ENCODE results near the gene TGDS.
"Not testable (repeated sequence)": the region's sequence is repeated elsewhere in the genome, so short reads cannot be mapped to it uniquely, and the experiment has no call there.

Gene TGDS, protein sequence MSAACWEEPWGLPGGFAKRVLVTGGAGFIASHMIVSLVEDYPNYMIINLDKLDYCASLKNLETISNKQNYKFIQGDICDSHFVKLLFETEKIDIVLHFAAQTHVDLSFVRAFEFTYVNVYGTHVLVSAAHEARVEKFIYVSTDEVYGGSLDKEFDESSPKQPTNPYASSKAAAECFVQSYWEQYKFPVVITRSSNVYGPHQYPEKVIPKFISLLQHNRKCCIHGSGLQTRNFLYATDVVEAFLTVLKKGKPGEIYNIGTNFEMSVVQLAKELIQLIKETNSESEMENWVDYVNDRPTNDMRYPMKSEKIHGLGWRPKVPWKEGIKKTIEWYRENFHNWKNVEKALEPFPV

DNA sequence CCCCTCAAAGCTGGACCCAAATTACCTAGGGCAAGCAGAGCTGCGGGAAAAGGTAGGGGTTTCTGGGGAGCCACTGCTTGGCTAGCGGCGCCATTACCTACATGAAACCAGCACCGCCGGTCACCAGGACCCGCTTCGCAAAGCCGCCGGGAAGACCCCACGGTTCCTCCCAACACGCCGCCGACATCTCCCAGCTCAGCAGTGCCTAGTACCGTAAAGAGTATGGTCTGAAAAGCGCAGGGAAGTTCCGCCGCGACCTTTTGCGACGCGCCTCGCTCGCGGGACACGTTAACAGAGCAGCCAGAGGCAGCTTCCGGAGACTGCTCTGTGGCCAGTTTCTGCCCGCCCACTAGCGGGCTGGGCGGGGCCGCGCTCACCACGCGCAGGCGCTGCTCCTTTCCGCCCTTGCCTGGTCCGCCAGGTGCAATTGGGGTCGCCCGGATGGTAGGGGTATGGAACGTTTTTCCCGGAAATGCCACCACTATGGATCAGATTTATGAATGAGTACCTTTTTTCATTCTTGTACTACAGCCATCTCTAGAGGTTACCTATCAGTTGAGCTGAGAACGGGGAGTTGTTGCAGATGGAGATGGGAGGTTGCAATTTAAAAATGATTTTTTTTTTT lies at the start of gene TGDS:
TGDS (minus strand) TSS at position 203 of the 625 bp plus-strand sequence; CDS start at position 187, 16 bp downstream.
- DNase-seq (ENCODE audit: low read depth in 2 of 2) = peak; percentile 55 to 68

- DNase-seq (ENCODE audit: low read depth in 2 of 2) = no peak
Observed at GRCh38 chr13:94641409-94641941, 45.5 kb upstream of the TGDS start.

- no peak for DNase-seq (ENCODE audit: low read depth in 2 of 2)
Observed at GRCh38 chr13:94640721-94641120, 44.8 kb upstream of the TGDS start.

GRCh38 chr13:94637677-94638076 lies 41.7 kb upstream of the TGDS start:
- not testable (repeated sequence) for DNase-seq (ENCODE audit: low read depth in 2 of 2)

DNA sequence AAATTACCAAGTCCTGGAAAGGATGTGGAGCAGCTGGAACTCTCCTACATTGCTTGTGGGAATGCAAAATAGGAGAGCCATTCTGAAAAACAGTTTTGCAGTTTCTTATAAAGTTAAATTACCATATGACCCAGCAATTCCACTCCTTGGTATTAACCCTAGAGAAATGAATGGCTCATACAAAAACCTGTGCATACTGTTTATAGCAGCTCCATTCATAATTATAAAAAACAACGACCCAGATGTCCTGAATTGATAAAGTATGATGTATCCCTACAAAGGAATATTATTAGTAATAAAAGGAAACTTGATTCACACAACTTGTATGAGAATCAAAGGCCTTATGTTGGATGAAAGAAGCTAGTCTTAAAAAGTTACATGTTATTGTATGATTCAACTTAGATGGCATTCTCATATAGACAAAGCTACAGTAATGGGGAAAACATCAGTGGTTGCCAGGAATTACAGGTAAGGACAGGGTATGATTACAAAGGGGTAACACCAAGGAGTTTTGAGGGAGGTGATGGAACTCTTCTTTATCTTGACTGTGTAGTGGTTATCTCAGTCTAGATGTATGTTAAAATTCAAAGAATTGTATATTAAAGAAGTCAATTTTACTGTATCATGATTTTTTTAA lies 41.1 kb upstream of the TGDS start:
- no peak for DNase-seq (ENCODE audit: low read depth in 2 of 2)

GRCh38 chr13:94636096-94636495 lies 40.1 kb upstream of the TGDS start:
- not testable (repeated sequence) for DNase-seq (ENCODE audit: low read depth in 2 of 2)

- no peak for DNase-seq (ENCODE audit: low read depth in 2 of 2)
Observed at GRCh38 chr13:94632226-94632980, 36.5 kb upstream of the TGDS start.

GRCh38 chr13:94630858-94631257 lies 34.9 kb upstream of the TGDS start:
- no peak for DNase-seq (ENCODE audit: low read depth in 2 of 2)

- no peak for DNase-seq (ENCODE audit: low read depth in 2 of 2)
Observed at GRCh38 chr13:94623316-94623715, 27.4 kb upstream of the TGDS start.

DNA sequence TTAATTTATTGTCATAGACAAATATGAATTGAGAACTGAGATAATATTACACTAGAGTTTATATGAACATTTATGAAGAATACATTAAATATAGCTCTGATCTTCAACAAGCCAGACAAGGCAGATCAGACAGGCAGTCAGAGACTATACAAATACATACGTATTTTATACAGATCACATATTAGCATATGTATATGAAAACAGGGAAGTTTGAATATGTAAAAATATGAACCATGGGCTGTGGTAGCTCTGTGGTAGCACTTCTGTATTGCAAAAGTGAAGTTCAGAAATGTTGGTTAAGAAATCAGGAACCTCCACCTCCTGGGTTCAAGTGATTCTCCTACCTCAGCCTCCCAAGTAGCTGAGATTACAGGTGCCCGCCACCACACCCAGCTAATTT lies 26.4 kb upstream of the TGDS start:
- DNase-seq (ENCODE audit: low read depth in 2 of 2) = no peak

DNA sequence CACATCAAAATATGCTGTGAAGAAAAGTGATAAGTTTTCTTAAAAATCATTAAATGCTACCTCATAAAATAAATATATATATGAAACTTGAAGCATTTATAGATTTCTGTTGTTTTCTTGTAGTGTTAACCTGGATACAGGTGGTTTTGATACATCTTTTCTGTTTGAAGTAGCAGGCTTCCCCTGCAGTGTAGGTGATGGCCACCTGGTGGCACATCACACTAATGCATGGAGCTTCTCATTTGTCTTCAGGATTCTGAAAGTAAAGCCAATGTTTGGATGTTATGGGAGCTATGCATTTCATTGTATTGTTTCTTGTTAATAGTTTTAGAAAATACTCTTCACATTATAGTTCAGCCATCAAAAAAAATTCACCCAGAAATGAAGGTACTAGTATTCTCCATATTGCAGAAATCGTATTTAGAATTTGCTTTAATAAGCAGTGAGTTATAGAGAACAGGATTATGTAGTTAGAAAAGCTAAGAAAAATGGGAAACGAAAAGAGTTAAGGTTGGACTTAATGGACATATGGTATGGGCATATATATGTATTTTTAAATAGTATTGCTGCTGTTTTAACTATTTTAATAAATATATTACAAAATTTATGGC lies 24.4 kb upstream of the TGDS start:
- DNase-seq (ENCODE audit: low read depth in 2 of 2) = no peak

GRCh38 chr13:94617389-94618000 lies 21.5 kb upstream of the TGDS start:
- DNase-seq (ENCODE audit: low read depth in 2 of 2) = no peak

DNA sequence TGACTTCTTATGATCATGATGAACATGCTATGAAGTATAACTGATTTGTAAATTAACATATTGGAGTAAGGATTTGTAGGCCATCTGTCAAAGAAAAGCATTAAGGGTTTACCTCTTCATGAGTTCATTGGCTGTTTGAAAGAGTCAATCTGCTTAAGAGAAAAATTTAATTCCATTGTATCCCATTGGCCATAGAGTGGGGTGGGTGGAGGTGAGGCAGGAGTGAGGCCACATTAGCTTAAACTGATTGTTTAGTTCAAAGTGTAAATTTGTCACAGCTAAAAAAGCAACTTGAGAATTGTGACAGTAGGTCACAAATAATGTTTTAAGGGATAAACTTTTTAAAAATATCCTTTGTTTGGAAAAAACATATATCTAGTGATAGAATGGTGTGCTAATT lies 17.1 kb upstream of the TGDS start:
- no peak for DNase-seq (ENCODE audit: low read depth in 2 of 2)

GRCh38 chr13:94612050-94612449 lies 16.1 kb upstream of the TGDS start:
- no peak for DNase-seq (ENCODE audit: low read depth in 2 of 2)

DNA sequence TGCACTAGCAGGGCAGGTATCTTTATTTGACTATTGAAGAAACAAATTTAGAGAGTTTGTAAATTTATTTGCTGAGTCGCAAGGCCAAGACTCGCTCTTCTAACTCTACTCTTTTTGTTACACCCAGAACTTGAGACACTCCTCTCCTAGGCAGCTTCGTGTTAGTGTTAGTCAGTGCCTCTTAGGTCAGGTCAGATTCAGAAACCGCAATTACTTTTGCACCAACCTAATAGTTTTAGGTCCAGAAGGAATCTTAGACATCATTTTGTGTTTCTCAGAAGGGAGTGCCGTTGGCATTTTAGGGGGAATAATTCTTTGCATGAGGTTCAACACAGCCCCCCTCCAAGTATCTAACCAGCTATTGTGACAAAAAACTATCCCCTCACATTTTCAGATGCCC lies 14.5 kb upstream of the TGDS start:
- no peak for DNase-seq (ENCODE audit: low read depth in 2 of 2)

DNA sequence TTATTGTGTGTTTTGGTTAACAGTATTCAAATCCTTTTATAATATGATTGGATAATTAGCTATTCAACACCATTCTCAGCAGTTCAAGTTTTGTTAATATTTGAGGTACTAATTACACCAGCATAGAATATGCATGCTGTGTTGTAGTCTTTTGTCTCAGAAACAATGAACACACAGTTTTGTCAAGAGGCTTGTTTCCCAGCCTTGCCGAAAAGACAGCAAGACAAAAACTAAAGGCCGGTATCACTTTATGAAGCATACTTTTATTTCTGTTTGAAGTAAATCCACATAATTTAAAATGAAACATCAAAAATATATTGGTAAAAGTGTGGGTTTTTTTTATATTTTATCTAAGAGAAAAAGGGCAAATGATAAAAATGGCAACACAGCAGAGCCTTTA lies 13.2 kb upstream of the TGDS start:
- DNase-seq (ENCODE audit: low read depth in 2 of 2) = no peak

- no peak for DNase-seq (ENCODE audit: low read depth in 2 of 2)
Observed at GRCh38 chr13:94608586-94608985, 12.6 kb upstream of the TGDS start.

- DNase-seq (ENCODE audit: low read depth in 2 of 2) = no peak
Observed at GRCh38 chr13:94607939-94608338, 12.0 kb upstream of the TGDS start.

- DNase-seq (ENCODE audit: low read depth in 2 of 2) = no peak
Observed at GRCh38 chr13:94607056-94607455, 11.1 kb upstream of the TGDS start.

DNA sequence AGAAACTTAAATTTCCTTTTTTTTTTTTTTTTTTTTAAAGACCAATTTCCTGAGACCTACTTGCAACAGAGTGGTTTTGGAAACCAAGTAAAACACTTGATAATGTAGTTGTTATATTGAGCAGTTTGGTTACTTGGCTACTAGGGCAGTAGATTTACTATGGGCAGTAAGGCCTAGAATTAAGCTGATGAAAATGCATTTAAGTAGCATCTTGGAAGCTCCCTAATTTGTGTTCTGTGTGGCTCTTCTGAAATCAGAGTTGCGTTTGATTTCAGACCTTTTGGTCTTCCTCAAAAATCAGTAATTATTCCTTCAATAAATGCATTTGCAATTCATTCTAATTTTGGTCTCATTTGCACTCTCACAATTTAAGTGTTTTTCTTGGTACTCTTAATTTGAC lies 6.5 kb upstream of the TGDS start:
- no peak for DNase-seq (ENCODE audit: low read depth in 2 of 2)
